ENCODE measurements around the gene TMEM9. TPM values are rescaled to one million over a fixed set of nuclear protein-coding genes. Genes with fewer than 3 reads are reported as not detected.

TMEM9 gene
- total RNA-seq, 1 donor from 2014 or later = 54.4 TPM

DNA sequence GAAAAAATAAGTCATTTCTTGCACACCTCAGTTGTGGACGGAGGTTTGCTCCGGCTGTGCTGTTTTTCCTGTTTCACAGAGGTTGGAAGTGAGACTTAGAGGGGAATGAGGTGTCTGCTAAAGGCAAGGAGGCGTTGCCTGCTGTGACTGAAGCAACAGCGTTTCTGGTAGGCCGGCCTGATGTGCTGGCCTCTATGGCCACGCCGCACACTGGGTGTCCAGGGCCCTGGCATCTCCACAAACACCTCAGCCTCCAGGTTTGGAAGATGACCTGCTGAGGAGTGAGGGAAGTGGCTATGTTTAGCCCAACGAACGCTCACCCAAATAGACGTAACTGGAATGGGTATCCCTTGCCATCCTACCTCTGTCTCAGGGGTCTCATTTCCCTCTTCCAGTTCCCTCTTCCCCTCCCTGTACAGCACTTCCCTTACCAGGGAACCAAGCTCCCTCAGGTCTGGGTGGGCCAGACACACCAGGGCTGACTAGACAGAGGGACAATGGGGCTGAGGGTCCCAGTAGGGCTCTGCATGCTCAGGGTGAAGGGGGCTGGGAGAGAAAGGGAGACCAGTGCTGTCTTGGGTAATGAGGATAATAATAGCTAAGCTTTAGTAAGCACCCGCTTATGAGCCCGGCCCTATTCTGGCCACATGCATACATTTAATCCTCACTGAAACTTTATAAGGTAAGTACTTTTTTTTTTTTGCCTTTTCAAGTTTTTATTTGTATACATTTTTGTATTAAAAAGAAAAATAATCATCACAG, 53.9 kb downstream of the TMEM9 start:
- no peak for DNase-seq

GRCh38 chr1:201098992-201099677, 55.1 kb downstream of the TMEM9 start:
- no peak for DNase-seq

DNA sequence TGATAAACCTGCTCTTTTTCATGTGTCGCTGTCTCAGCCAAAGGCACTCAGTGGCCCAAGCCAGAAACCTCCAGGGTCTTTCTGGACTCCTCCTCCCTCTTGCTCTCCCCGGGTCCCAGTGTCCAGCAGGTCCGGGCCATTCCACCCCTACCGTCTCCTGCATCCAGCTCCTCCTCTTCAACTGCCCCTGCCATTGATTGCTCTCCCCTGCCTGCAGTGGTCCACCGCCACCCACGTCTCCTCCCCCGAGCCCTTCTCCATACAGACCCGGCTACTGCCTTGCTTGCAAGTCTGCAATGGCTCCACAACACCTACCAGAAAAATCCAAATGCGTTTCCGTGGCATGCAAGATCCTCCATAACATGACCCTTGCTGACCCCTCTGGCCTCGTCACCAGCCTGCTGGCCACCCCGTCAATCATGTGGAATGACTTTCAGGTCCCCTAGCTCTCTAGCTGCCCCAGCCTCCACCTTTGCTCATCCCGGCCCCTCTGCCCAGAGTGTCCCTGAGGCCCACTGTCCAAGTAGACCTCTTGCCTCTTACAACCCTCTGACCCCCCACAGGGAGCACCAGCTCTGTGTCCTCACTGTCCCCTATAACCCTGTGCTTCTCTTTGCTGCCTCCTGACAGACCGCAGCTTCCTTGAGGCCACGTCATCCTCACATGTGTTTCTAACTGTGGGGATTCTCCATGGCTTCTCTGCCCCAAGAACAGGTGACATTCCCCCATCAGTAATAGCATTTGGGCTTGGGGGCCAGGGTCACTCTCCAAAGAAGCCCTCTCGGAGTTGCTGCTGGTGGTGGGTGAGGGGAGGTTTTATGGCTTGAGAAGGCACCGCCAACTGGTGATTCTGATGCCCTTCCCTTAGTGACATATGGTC, 57.1 kb downstream of the TMEM9 start:
- DNase-seq = no peak

- DNase-seq = no peak
Observed at GRCh38 chr1:201096041-201096461, 58.2 kb downstream of the TMEM9 start.

GRCh38 chr1:201095581-201095980, 58.7 kb downstream of the TMEM9 start:
- DNase-seq = no peak

- no peak for DNase-seq
Observed at GRCh38 chr1:201094832-201095231, 59.4 kb downstream of the TMEM9 start.

DNA sequence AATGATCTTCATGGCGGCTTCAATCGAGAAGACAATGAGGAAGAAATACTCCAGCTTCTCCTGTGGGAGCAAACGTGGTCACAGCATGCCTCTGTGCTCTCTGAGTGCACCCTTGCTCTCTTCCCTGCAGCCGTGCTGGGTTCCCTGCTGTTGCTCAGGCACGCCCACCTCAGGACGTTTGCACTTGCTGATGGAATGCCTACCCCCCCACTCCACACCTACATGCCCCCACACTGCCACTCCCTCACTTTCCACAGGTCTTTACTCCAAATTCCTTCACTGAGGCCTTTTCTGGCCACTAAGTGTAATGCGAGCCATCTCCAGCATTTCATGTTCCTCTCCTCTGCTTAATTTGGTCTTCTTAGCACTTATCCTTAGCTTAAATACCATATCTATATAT, 60.3 kb downstream of the TMEM9 start:
- DNase-seq = no peak

DNA sequence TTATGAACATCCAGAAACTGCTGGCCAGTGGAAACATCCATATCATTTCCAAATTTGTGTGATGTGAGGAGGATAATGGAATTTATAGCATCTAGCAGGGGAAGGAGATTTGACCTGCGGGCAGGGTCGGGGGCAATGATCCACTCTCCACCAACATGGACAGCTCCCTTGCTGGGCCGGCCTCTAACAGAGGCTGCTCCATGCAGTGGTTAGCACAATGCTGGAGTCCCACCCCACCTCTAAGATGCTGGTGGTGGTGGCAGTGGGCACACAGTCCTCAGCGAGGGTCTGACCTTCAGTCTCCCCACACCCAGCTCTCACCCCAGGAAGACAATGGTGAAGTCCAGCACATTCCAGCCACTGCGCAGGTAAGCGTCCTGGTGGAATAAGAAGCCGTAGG, 60.7 kb downstream of the TMEM9 start:
- DNase-seq = no peak

GRCh38 chr1:201092738-201093137, 61.5 kb downstream of the TMEM9 start:
- DNase-seq = no peak

- DNase-seq = no peak
Observed at GRCh38 chr1:201091256-201091655, 63.0 kb downstream of the TMEM9 start.

- no peak for DNase-seq
Observed at GRCh38 chr1:201090541-201090940, 63.7 kb downstream of the TMEM9 start.

DNA sequence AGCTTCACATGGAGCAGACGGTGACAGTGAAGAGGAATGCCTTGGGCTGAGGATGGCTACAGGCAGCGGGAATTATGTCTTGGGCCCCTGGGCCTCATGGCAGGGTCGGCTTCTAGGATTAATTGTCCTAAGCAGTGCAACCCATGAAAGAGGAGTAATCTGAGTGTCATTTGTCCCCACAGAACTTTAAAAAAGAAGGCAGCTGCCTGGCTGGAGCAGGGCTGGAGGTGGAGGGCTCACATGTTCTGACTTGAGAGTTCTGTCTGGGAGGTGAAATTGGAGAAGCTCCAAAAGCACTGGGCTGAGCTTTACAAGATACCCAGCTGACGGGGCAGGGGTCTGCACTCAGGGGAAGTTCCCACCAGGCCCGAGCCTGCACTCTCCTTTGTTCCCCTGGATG, 64.7 kb downstream of the TMEM9 start:
- DNase-seq = no peak

DNA sequence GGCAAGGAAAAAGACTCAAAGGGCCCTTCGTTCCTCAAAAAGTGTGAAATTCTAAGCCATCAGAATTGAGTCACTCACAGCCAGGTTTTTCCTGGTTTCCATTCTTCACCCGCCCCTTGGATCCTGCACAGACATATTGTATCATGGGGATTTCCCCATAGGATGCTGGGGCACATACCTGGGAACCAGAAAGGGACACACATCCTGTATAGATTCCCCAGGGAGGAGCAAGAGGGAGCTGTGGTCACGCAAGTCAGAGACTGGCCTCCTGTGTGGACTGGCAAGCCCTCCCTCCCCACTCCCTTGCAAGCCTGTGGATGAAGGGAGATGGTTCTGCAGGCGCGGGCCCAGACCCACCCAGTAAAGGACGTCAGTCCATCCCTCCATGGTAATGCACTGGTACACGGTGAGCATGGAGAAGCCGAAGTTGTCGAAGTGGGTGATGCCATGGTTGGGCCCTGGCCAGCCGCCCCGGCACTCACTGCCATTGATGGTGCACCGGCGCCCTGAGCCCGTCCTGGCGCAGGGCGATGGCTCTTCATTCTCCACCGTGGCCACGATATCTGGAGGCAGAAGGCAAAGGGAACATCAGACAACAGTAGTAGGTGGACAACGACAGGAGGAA, 65.3 kb downstream of the TMEM9 start:
- no peak for DNase-seq

DNA sequence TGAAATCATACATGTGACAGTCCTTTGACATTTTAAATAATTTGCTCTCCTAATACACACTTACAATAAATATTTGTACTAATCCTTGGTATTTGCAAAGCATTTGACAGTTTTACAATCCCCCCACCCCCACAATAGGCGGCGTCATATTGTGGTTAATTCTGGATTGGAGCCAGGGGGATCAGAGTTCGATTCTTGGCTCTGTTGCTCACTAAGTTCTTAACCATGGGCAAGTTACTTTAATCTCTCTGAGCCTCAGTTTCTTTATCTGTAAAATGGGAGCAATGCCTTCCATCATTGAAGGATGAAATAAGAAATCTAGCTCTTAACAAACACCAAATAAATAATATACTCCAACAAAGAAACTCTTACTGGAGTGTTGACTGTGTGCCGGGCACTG, 65.9 kb downstream of the TMEM9 start:
- no peak for DNase-seq

- no peak for DNase-seq
Observed at GRCh38 chr1:201085902-201086735, 68.2 kb downstream of the TMEM9 start.

Other genes with a start within 250 kb of the TMEM9 start
- gene KIF21B, start 130.8 kb downstream of the TMEM9 start, total RNA-seq = 165 TPM
- under 0.01 TPM for gene CACNA1S, start 42.0 kb downstream of the TMEM9 start, total RNA-seq
- gene ASCL5, start 27.3 kb downstream of the TMEM9 start, total RNA-seq = 0.16 TPM
- not detected for gene IGFN1, start 36.4 kb upstream of the TMEM9 start, total RNA-seq
- gene PKP1, start 129.0 kb upstream of the TMEM9 start, total RNA-seq = 0.16 TPM
- gene TNNT2, start 223.2 kb upstream of the TMEM9 start, total RNA-seq = not detected
- not detected for gene LAD1, start 244.8 kb upstream of the TMEM9 start, total RNA-seq